GM21423 (cell line): ENCODE measurements around the gene CLEC4G.

Experiments
- ATAC-seq: cut with Tn5 transposase; IDR thresholded peaks from one replicate; pipeline ENCODE4 v1.9.1; 2021; ENCODE audit warnings: mild to moderate bottlenecking, moderate library complexity; ENCODE audit not compliant: unreplicated experiment

The CLEC4G gene

DNA sequence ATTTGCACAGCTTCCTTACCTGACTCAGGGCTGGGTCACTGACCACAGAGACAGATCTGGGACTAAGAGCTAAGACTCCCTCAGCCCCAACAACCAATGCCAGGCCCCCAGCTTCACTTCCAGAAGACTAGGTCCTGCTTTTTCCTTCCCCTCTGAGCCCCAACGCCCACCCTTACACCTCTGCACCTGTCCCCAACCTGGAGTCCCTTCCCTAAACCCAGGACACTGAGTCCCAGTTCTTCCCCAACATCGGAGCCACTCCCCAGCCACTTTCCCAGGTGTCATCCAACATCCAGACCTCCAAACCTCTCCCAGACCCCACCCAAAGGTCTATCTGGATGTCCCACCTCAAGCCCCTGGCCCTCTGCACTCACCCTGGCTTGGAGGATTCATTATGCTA lies 32.9 kb downstream of the CLEC4G start:
- ATAC-seq = no peak

DNA sequence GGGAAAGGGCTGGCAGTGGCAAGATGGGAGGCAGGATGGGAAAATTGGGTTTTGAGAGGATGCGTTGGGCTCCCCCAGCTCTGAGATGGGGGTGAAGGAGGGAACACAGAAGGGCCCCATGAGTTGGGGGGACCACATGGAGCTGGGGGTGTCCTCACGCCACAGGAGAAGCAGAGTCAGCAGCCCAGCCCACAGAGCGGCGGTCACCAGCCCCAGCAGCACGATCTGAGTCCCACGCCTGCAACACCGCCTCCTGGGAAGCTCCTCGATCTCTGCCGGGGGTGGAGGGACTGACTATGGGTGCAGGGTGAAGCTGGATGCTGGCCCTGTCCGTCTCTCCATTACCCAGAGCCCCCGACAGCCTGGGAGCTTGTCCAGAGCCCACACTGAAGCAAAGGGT lies 33.3 kb downstream of the CLEC4G start:
- no peak for ATAC-seq

DNA sequence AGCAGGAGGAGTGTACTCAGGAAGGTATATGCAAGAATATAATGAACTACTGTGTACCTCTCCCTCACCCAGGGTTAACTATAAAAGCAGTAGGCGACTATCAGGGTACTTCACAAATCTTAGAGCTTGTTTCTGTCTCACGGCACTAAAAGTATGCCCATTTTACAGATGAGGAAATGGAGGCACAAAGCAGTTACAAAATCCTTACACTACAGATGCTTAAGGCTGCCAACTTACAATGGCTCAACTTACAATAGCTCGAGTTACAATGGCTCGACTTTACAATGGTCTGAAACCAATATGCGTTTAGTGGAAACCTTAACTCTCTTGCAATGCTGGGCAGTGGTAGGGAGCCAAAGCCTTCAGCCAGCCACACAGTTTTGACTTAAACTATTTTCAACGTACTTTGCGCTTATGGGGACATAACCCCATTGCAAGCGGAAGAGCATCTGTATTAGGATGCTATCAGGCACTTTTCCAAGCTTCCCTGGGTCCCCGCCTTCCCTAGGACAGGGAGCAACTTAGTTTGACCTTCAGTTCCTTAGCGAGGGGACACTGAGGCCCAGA lies 34.1 kb downstream of the CLEC4G start:
- no peak for ATAC-seq

DNA sequence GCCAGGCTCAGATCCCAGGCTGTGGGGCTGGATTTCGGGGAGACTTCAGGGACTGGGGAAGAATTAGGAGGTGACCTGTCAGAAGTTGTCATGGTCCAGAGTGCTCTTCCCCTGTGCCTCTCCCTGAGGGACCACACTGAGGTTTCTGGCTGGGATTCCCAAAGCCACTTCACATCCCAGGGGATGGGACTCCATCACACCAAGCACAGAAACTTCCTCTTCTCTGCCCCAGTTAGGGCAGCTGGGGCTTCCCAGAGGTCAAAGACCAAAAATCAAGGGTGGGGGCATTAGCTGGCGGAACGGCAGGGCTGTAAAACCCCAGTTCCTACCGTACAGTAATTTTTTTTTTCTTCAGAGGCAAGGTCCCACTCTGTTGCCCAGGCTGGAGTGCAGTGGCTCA lies 37.4 kb downstream of the CLEC4G start:
- no peak for ATAC-seq

DNA sequence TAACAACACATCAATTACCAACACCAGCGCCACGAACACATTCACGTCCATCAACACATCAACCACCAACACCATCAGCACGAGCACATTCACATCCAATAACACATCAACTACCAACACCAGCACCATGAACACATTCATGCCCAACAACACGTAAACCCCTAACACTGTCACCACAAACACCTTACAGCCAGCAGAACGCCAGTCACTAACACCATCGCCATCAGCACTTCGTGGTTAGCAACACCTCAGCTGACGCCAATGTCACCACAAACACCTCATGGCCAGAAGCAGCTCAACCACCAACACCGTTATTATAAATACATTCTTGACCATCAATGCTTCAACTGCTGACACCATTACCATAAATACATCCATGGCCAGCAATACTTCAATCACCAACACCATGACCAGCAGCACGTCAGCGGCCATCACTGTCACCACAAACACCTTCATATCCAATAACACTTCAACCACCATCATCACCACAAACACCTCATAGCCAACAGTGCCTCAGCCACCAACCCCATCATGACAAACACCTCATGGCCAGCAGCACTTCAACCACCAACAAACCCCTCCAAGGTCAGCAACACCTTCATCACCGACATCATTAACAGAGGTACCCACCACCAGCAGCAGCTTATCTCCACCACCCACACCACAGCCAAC lies 39.4 kb downstream of the CLEC4G start:
- ATAC-seq = no peak

DNA sequence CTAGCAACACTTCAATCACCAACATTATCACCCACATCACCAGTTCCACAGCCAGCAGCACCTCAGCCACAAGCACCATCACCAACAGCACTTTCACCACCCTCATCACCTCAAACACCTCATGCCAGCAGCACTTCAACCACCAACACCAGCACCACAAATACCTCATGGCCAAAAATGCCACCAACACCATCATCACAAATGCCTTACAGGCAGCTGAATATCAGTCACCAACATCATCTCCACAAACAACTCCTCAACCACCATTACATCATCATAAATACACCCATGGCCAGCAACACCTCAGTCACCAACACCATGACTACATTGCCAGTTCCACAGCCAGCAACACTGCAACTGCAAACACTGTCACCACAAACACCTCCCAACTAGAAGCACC lies 40.4 kb downstream of the CLEC4G start:
- no peak for ATAC-seq

DNA sequence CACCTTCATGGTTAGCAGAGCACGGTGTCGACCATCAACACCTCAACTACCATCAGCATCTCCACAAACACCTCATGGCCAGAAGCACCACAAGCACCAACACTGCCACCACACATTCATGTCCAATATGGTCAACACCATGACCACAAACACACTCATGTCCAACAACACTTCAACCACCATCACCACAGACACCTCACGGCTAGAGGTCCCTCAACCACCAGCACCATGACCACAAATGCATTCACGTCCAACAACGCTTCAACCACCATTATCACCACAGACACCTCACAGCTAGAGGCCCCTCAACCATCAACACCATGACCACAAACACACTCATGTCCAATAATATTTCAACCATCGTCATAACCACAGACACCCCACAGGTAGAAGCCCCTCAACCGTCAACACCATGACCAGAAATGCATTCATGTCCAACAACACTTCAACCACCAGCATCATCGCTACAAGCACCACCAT lies 41.1 kb downstream of the CLEC4G start:
- no peak for ATAC-seq

DNA sequence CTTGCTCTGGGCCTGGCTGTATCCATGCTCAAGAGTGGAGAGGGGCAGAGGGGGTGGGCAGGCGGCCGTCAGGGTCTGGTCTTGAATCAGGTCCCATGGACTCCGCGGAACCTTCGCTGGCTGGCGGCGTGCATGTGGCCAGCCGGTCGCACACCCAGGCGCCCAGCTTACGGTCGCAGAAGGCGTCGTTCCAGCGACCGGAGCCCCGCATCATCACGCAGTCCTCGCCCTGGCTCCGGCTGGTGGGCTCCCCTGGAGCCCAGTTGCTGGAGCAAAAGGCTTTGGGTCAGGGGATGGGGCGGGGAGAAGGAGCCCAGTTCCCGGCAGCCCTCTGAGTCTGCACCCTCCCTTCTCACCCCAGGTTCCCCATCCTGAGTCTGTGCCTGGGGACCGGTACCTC lies 42.7 kb downstream of the CLEC4G start:
- no peak for ATAC-seq

DNA sequence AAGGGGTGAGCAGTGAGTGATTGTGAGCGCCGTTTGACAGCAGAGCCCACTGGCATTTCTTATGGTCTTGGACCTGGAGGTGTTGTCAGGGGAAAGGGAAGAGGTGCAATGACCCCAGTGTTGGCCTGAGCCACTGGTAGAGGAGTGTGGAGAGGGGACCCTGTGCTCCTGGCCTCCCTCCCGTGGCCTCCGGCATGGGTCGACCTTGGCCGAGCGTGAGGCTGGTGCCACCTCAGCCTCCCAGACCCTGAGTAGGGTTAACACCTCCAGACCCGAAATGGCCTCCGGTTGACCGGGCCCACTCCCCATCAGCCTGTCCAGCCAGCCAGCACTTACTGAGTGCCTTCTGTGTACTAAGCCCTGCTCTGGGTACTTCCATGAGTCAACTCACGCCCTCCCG lies 44.7 kb downstream of the CLEC4G start:
- ATAC-seq = no peak

DNA sequence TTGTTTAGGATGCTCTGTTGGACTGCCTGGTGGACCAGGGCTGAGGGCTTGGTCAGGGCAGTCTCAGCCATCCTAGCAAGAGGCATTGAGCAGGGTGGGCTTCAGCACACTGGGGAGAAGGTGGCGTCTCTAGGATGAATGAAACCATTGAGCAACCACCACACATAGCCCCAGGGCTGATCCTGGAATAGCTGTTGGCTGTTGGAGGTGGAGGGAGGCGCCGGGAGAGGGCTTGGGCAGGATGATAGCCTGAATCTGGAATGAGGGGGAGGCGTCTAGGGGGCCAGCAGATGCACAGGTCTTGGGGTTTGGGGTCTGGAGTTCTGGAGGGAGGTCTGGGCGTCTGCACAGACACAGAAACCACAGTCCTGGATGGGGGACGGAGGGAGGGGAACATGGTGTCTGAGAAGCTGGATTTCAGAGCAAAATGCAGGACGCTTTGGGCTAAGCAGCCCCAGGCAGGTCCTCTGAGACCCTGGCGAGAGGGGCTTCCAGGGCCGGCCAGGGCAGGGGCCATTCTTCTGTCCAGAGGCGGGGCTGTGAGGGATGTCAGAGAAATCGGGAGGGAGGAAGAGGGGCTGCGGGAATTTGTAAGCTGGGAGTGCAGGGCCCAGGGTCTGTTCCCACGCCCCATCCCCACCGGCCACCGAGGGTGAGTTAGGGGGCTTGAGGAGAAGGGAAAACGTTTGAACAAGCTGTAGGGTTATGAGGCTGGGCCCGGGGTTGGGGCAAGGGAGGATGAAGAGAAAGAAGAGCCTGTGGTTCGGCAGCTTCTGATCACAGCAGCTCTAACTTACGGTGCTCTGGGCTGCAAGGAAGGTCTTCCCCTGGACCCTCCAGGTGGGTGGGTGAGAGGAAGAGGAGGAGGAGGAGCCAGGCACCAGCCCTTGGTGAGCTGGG lies 46.1 kb downstream of the CLEC4G start:
- no peak for ATAC-seq

DNA sequence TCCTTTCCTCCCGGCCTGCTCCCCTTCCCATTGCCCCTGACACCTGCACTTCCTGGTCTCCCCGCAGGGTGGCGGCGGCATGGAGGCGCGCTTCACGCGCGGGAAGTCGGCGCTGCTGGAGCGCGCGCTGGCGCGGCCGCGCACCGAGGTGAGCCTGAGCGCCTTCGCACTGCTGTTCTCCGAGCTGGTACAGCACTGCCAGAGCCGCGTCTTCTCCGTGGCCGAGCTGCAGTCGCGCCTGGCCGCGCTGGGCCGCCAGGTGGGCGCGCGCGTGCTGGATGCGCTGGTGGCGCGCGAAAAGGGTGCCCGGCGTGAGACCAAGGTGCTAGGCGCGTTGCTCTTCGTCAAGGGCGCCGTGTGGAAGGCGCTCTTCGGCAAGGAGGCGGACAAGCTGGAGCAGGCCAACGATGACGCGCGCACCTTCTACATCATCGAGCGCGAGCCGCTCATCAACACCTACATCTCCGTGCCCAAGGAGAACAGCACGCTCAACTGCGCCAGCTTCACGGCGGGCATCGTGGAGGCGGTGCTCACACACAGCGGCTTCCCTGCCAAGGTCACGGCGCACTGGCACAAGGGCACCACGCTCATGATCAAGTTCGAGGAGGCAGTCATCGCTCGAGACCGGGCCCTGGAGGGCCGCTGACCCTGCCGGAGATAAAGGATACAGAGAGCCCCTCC lies 49.6 kb downstream of the CLEC4G start:
- ATAC-seq = no peak

DNA sequence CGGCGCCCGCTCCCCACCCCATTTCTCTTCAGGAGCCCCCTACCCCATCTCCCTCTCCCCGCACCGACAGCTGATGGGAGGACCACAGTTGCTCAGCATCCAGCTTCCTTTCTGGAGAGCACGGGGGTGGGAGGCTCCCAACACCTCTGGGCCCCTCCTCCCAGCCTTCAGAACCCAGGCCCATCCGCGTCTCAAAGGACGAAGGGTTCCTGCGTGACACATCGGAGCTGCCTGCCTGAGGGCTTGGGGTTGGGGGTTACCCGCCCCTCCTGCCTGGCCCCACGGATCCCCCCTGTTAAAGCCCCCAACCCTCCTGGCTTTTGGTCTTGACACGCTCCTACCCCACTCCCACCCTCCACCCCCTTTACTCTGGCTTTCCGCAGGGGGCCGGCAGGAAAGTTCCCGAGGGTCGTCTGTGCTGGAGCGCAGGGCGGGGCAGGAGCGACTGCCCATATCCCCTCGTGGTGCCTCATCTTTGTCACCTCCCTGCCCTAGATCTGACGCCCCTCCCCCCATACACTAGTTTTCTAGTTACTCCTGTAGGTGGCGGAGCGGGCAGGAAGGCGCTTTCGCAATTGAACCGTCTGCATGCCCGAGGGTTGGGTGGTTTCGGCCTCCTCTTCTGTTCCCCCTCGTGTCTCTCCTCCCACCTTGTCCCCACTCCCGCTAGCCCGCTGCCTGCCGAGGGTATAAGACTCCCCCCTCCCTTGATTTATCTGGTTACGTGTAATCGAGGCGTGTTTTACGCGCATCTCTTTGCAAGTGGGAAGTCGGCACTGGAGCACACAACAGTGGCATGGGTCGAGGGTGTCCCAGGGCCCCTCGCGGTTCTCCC lies 50.4 kb downstream of the CLEC4G start:
- no peak for ATAC-seq

DNA sequence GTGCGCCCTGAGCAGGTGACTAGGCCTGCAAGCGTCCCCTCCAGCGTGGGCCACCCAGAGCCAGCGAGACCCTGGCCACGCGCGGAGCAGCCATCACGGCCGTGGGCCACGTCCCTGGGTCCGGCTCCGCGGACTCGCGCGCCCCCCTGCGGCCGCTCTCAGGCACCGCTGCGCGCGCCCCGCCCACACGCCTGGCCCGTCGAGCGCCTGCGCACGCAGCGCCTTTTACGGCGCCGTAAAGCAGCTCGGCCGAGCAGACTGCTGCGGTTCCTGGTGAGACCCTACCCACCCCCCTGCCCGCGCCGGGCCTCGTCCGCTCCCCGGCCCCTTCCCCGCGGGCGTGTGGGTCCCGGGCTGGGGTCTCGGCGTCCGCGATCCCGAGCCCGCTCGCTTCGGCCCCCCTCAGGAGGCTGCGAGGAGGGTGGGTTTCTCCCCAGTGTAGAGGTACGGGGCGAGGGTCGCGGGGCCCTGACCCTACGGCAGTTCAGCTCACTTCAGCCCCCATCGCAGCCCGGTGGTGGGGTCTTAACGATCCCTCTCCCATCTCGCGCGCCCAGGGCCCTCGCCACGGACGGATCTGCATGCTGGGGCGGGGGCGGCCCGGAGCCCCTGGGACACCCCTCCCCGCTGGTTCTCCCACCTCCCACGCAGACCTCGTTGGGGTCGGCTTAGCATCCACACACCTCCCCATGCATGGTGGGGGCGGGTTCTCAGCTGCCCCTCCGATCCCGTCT lies 51.1 kb downstream of the CLEC4G start, which contains the start of gene TRAPPC5:
TRAPPC5 (plus strand) TSS at position 228 of the 734 bp plus-strand sequence. CDS start 1,421 bp downstream, outside the sequence.
- peak; percentile 63 for ATAC-seq

DNA sequence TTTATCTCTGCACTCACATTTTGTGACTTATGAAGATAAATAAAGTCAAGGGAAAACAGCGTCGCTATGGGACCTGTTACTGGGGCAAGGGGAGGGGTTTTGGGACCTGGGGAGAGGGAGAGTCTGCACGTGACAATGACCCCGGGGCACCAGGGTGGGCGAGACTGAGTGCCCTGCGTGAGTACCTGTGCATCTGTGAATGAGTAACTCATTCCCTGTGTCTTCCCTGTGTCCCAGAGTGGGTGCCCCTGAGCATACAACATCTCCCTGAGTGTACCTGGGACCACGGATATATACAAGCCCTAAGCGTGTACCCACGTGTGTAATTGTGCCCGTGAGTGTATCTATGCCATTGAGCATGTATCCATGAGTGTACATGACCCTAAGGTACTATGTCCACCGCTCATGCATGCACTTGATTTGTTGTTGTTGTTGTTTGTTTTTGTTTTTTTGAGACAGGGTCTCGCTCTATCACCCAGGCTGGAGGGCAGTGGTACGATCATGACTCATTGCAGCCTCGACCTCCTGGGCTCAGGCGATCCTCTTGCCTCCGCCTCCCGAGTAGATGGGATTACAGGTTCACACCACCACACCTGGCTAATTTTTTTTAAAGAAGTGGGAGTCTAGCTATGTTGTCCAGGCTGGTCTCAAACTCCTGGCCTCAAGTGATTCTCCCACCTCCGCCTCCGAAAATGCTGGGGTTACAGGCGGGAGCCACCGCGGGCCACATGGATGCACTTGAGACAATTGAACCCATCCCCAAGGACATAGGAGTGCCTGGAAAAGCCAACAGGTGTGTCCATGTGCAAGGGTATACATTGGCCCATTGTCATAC lies 51.9 kb downstream of the CLEC4G start:
- no peak for ATAC-seq

DNA sequence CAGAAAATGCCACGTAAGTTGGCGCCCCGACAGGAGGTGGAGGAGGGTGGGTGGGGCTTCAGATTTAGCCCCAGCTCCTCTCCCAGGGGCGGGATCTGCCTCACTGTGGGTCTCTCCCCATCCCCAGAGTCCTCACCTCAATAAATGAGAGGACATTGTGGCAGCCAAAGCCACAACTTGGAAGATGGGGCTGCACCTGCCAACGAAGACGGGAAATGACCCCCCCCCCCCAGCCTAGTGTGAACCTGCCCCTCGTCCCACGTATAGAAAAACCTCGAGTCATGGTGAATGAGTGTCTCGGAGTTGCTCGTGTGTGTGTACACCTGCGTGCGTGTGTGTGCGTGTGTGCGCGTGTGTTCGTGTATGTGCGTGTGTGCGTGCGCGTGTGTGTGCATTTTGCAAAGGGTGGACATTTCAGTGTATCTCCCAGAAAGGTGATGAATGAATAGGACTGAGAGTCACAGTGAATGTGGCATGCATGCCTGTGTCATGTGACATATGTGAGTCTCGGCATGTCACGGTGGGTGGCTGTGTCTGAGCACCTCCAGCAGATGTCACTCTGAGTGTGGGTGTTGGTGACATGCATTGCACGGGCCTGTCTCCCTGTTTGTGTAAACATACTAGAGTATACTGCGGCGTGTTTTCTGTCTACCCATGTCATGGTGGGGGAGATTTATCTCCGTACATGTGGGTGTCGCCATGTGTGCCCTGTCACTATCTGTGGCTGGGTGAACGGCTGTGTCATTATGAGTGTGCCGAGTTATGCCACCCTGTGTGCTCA lies 52.7 kb downstream of the CLEC4G start:
- no peak for ATAC-seq
